Measurements from ENCODE around the gene SFRP5.

The SFRP5 gene

GRCh38 chr10:97779975-97780374, 8.2 kb upstream of the SFRP5 start:
- H3K27me3 ChIP-seq (replicated peaks; ENCODE audit: control insufficient read depth, insufficient read depth, low read length): peaks cover 1% of the 10 kb centered on the region
- H3K4me3 ChIP-seq (replicated peaks; ENCODE audit: low read depth, low read length): no peak overlapping the region
- DNase-seq (ENCODE audit: extremely low read depth, insufficient read length): no peak
- H3K36me3 ChIP-seq (ENCODE audit: control insufficient read depth, insufficient read depth, low read length): no peaks in the 10 kb centered on the region
- TF ChIP-seq, protein P1, sequence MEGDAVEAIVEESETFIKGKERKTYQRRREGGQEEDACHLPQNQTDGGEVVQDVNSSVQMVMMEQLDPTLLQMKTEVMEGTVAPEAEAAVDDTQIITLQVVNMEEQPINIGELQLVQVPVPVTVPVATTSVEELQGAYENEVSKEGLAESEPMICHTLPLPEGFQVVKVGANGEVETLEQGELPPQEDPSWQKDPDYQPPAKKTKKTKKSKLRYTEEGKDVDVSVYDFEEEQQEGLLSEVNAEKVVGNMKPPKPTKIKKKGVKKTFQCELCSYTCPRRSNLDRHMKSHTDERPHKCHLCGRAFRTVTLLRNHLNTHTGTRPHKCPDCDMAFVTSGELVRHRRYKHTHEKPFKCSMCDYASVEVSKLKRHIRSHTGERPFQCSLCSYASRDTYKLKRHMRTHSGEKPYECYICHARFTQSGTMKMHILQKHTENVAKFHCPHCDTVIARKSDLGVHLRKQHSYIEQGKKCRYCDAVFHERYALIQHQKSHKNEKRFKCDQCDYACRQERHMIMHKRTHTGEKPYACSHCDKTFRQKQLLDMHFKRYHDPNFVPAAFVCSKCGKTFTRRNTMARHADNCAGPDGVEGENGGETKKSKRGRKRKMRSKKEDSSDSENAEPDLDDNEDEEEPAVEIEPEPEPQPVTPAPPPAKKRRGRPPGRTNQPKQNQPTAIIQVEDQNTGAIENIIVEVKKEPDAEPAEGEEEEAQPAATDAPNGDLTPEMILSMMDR (IDR thresholded peaks at IDR 0.05; ENCODE audit: insufficient read depth, low read length, poor library complexity, severe bottlenecking): no peak

- Histone ChIP-seq H3K4me3 (replicated peaks; ENCODE audit: low read depth, low read length) (no peak overlapping the region), H3K36me3 (ENCODE audit: control insufficient read depth, insufficient read depth, low read length) (no peaks in the 10 kb centered on the region), H3K27me3 (replicated peaks; ENCODE audit: control insufficient read depth, insufficient read depth, low read length) (peaks cover 1% of the 10 kb centered on the region)
- TF ChIP-seq, protein P1 (IDR thresholded peaks at IDR 0.05; ENCODE audit: insufficient read depth, low read length, poor library complexity, severe bottlenecking): no peak
- DNase-seq (ENCODE audit: extremely low read depth, insufficient read length): no peak
These were observed 7.7 kb upstream of the SFRP5 start for GRCh38 chr10:97779492-97779891.

GRCh38 chr10:97778452-97779302, 6.9 kb upstream of the SFRP5 start:
- peaks cover 1% of the 10 kb centered on the region for H3K27me3 ChIP-seq (replicated peaks; ENCODE audit: control insufficient read depth, insufficient read depth, low read length)
- H3K4me3 ChIP-seq (replicated peaks; ENCODE audit: low read depth, low read length): no peak overlapping the region
- no peak for DNase-seq (ENCODE audit: extremely low read depth, insufficient read length)
- no peaks in the 10 kb centered on the region for H3K36me3 ChIP-seq (ENCODE audit: control insufficient read depth, insufficient read depth, low read length)
- TF ChIP-seq, protein P1 (IDR thresholded peaks at IDR 0.05; ENCODE audit: insufficient read depth, low read length, poor library complexity, severe bottlenecking): no peak

DNA sequence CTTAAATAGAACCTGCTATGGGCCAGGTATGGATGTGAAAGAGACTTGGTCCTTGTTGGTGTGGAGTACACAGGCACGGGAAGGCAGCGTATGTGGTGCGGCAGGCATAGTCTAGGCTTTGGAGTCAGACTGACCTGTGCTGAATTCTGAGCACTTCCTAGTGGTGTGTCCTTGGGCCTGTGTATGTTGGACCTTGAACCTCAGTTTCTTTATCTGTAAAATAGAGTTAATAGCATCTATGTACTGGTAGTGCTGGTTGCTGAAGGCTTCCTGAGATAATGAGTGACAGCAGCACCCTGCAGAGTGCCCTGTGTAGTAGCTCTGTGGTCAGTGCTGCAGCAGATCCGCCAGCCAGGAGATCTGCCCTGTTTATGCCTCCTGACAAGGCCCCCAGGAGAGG, 5.3 kb upstream of the SFRP5 start:
- Histone ChIP-seq H3K27me3 (replicated peaks; ENCODE audit: control insufficient read depth, insufficient read depth, low read length) (peaks cover 1% of the 10 kb centered on the region; the same call in 1 of the 2 replicates), H3K36me3 (ENCODE audit: control insufficient read depth, insufficient read depth, low read length) (no peaks in the 10 kb centered on the region), H3K4me3 (replicated peaks; ENCODE audit: low read depth, low read length) (no peak overlapping the region)
- DNase-seq (ENCODE audit: extremely low read depth, insufficient read length): no peak
- TF ChIP-seq, protein P1 (IDR thresholded peaks at IDR 0.05; ENCODE audit: insufficient read depth, low read length, poor library complexity, severe bottlenecking): no peak

GRCh38 chr10:97774811-97775294, 3.1 kb upstream of the SFRP5 start:
- no peak for DNase-seq (ENCODE audit: extremely low read depth, insufficient read length)
- Histone ChIP-seq H3K4me3 (replicated peaks; ENCODE audit: low read depth, low read length) (no peak overlapping the region), H3K36me3 (ENCODE audit: control insufficient read depth, insufficient read depth, low read length) (no peaks in the 10 kb centered on the region), H3K27me3 (replicated peaks; ENCODE audit: control insufficient read depth, insufficient read depth, low read length) (peaks cover 1% of the 10 kb centered on the region; the same call in 1 of the 2 replicates)
- TF ChIP-seq, protein P1 (IDR thresholded peaks at IDR 0.05; ENCODE audit: insufficient read depth, low read length, poor library complexity, severe bottlenecking): no peak
